HG03378 (cell line): ENCODE data around the gene ELF4.
"Not testable (repeated sequence)": the region's sequence is repeated elsewhere in the genome, so short reads cannot be mapped to it uniquely, and the experiment has no call there.

Experiments used
- ATAC-seq: cut with Tn5 transposase; IDR thresholded peaks from one replicate; pipeline ENCODE4 v1.9.1; 2021; ENCODE audit warnings: mild to moderate bottlenecking, moderate library complexity; ENCODE audit not compliant: unreplicated experiment

Gene ELF4

GRCh38 chrX:130115119-130115885 is 5.0 kb upstream of the ELF4 start:
- ATAC-seq: not testable (repeated sequence)

- ATAC-seq: no peak
Observed at GRCh38 chrX:130114141-130114588, 3.9 kb upstream of the ELF4 start.

- no peak for ATAC-seq
Observed at GRCh38 chrX:130111220-130112154, 1.2 kb upstream of the ELF4 start.

- no peak for ATAC-seq
Observed at GRCh38 chrX:130109429-130110378, 593 bp downstream of the ELF4 start.

- peak; percentile 73 for ATAC-seq
Observed at GRCh38 chrX:130108647-130109428, 1.5 kb downstream of the ELF4 start.

- ATAC-seq: no peak
Observed at GRCh38 chrX:130106071-130106470, 4.2 kb downstream of the ELF4 start.

GRCh38 chrX:130105244-130105643 is 5.1 kb downstream of the ELF4 start:
- no peak for ATAC-seq

- no peak for ATAC-seq
Observed at GRCh38 chrX:130103605-130104004, 6.7 kb downstream of the ELF4 start.

- ATAC-seq: no peak
Observed at GRCh38 chrX:130100180-130100579, 10.1 kb downstream of the ELF4 start.

GRCh38 chrX:130098210-130098552 is 12.1 kb downstream of the ELF4 start:
- no peak for ATAC-seq

- no peak for ATAC-seq
Observed at GRCh38 chrX:130097507-130098209, 12.6 kb downstream of the ELF4 start.

- no peak for ATAC-seq
Observed at GRCh38 chrX:130095249-130096030, 14.9 kb downstream of the ELF4 start.

- no peak for ATAC-seq
Observed at GRCh38 chrX:130094696-130095095, 15.6 kb downstream of the ELF4 start.

GRCh38 chrX:130093271-130093670 is 17.0 kb downstream of the ELF4 start:
- no peak for ATAC-seq

GRCh38 chrX:130091980-130092522 is 18.2 kb downstream of the ELF4 start:
- ATAC-seq: peak; percentile 99

GRCh38 chrX:130090364-130090763 is 19.9 kb downstream of the ELF4 start:
- ATAC-seq: no peak

GRCh38 chrX:130086447-130087206 is 23.7 kb downstream of the ELF4 start:
- ATAC-seq: peak; percentile 32
